ENCODE results near the gene CELF1.

CELF1 gene

GRCh38 chr11:47447906-47448305, 105.0 kb downstream of the CELF1 start:
- DNase-seq (ENCODE audit: low read depth), result no peak

DNA sequence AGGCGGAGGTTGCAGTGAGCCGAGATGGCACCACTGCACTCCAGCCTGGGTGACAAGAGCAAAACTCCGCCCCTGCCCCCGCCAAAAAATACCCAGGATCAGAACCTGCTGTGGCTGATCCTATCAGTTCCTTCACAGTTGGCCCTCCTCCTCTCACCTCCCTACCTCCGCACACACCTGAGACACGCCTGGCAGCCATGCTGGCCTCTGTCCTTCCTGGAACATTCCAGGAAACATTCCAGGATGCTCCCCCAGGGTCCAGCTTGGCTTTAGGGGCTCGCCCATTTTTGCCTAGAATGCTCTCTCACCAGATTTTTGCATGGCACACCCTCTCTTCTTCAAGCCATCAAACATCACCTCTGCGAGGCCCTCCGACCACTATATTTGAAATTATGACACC, 106.1 kb downstream of the CELF1 start:
- no peak for DNase-seq (ENCODE audit: low read depth)

GRCh38 chr11:47445840-47446239, 107.1 kb downstream of the CELF1 start:
- DNase-seq (ENCODE audit: low read depth), result no peak

DNA sequence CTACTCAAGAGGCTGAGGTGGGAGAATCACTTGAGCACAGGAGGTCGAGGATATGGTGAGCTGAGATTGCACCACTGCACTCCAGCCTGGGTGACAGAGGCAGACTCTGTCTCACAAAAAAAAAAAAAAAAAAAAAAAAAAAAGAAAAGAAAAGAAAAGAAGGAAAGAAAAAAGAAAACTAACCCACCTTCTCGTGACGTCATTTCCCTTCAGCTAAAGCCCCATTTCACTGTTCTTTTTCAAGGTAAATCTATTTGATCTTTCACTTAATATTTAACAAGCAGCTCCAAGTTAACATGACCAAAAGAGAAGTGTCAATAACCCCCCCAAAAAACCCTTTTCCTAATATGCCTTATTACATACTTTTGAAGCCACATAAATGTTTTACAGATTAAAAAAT, 109.1 kb downstream of the CELF1 start:
- no peak for DNase-seq (ENCODE audit: low read depth)

DNA sequence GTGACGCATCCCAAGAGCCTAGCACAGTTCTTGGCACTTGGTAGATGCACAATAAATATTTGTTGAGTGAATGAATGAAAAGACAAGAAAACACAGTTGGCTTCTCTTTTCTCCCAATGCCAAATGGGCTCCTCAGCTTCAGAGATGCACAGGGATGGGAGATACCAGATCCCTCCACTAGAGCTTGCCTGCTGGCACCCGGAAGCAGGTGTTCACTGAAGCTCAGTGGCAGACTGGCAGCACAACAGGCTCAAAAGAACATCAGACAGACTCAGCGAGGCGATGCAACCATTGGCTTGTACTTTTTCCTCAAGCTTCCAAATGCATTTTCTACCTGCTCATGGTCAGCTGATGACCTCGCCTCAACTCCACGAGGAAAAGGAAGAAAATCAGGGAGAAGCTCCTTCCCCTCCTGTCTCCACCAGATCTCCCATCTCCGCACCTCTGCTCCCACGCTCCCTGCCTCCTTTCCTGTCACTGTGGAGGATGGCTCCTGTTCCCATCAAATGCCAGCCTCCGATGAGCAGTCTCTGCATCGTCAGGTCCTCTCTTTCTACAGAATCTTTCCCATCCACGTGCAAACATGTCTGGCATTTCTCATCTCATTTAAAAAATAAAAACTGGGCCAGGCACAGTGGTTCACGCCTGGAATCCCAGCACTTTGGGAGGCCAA, 109.8 kb downstream of the CELF1 start:
- no peak for DNase-seq (ENCODE audit: low read depth)

DNA sequence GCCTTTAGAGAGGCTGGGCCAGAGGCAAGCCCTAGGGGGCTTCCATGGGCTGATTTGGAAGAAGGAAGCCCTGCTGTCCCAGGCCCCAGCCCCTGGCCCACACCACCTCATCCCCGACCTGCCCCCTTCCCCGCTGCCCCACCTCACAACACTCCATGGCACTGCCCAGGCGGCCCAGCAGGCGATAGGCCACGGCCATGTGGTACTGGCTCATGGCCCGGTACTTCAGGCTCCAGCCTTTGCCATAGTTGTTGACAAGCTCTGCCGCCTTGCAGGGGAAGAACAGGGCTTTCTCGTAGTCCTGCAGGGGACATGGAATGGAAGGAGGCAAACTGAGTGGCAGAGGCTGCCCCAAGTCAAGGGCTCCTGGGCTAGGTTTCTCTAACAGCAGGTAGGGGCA, 110.4 kb downstream of the CELF1 start:
- DNase-seq (ENCODE audit: low read depth), result no peak

DNA sequence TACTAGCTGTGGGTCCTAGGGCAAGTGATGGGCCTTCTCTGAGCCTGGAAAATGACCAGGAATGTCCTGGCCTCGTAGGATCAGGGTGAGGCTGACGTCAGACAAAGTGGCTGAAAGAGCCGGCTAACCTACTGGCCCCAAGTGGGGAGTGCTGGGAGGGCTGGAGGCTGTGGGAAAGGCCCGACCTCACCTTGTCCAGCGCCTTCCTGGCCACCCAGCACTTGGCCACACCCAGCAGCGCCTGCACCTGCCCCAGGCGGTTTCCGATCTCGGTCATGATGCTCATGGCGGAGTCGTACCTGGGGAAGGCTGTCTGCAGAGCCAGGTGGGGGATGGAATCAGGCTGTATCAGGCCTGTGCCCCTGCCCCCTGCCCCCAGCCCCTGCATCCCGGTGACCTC, 111.5 kb downstream of the CELF1 start:
- no peak for DNase-seq (ENCODE audit: low read depth)

DNA sequence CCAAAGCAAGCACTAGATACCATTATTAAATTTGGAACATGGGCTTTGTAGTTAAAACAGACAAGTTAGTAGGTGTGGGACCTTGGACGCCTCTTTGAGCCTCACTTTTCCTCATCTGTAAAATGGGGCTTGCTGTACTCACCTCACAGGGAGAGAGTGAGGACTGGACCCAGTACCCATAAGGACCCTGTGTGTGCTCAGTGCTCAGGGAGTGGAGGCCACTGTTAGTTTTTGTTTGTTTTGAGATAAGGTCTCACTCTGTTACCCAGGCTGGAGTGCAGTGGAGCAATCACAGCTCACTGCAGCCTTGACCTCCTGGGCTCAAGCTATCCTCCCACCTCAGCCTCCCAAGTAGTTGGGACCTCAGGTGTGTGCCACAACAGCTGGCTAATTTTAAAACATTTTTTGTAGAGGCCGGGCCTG, 112.9 kb downstream of the CELF1 start:
- no peak for DNase-seq (ENCODE audit: low read depth)

DNA sequence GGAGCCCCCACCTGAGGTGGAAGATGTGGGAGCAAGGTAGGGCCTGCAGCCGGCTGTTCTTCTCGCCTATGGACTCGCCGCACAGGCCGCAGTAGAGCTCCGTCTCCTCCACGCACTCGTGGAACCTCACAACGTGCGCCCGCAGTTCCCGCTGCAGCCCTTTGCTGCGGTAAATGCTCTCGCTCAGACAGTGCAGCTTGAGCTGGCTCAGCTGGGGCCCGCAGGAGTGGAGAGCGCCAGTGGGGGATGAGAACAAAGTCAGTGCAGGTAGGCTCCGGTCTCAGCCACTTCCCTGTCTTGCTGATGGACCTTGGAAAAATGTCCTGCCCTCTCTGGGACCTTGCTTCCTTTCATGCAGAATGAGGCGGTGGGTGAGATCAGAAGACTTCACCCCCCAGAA, 114.2 kb downstream of the CELF1 start:
- DNase-seq (ENCODE audit: low read depth), result no peak

DNA sequence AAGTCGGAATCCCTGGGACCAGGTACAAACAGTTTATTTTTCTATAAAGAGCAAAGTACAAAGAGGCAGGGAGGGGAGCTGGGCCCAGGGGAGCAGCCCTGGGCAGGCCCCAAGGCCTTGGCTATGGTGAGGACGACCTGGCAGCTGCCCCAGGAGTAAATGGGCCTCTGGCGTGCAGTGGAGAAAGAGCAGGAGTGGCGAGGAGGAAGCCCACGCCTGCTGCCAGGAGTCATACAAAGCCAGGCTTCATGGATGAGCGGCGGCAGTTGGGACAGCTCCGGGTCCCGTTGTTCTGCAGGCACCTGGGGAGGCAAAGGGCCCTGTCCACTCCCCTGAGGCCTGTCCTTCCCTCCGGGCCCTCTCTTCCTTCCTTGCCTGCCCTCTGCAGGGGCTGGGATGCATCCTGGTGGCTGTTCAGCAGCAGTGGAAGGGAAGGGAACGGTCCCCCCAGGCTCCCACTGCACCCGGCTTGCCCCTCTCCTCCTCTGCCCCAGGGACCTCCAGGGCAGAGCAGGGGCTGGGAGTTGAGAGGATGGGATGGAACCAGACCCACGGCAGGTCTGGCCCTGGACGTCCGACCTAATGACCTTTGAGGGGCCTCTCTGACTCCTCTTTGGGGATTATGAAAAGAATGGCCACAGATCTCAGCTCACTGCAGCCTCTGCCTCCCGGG, 115.0 kb downstream of the CELF1 start:
- no peak for DNase-seq (ENCODE audit: low read depth)

GRCh38 chr11:47437218-47437745, 115.7 kb downstream of the CELF1 start:
- DNase-seq (ENCODE audit: low read depth), result no peak

- DNase-seq (ENCODE audit: low read depth), result no peak
Measured at GRCh38 chr11:47436726-47437125, 116.2 kb downstream of the CELF1 start.

GRCh38 chr11:47435687-47436086, 117.2 kb downstream of the CELF1 start:
- no peak for DNase-seq (ENCODE audit: low read depth)

- DNase-seq (ENCODE audit: low read depth), result no peak
Measured at GRCh38 chr11:47434011-47434786, 118.7 kb downstream of the CELF1 start.

DNA sequence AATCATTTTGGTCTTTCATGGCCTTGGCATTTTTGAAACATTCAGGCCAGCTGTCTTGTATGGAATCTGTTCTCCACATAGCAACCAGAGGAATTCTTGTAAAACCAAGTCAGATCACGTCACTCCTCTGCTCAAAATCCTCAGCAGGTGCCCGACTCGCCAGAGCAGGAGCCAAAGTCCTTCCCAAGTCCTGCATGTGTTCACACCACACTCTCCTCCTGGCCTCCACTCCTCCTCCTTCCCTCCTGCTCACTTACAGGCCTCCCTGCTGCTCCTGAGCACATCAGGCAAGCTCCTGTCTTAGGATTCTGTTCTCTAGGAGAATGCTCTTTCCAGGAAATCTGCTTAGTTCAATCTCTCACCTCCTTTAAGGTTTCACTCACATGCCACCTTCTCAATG, 119.8 kb downstream of the CELF1 start:
- DNase-seq (ENCODE audit: low read depth), result no peak

DNA sequence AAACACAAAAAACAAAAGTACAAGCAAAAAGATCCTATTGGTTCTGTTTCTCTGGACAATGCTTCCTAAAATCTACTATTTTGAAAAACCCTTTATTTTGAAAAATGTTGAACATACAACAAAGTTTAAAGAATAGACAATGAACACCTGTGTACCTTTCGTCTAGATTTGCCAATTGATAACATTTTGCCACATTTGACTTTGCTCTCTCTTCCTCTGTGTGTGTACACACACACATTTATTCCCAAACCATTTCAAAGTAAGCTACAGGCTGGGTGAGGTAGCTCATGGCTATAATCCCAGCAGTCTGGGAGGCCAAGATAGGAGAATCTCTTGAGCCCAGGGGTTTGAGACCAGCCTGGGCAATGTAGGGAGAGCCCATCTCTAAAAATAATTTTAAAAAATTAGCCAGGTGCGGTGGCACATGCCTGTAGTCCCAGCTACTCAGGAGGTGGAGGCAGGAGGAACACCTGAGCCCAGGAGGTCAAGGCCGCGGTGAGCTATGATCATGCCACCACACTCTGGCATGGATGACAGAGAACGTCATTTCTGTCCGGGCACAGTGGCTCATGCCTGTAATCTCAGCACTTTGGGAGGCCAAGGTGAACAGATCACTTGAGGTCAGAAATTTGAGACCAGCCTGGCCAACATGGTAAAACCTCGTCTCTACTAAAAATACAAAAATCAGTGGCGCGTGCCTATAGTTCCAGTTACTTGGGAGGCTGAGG, 121.4 kb downstream of the CELF1 start:
- DNase-seq (ENCODE audit: low read depth), result no peak

GRCh38 chr11:47430524-47430923, 122.4 kb downstream of the CELF1 start:
- DNase-seq (ENCODE audit: low read depth), result no peak

DNA sequence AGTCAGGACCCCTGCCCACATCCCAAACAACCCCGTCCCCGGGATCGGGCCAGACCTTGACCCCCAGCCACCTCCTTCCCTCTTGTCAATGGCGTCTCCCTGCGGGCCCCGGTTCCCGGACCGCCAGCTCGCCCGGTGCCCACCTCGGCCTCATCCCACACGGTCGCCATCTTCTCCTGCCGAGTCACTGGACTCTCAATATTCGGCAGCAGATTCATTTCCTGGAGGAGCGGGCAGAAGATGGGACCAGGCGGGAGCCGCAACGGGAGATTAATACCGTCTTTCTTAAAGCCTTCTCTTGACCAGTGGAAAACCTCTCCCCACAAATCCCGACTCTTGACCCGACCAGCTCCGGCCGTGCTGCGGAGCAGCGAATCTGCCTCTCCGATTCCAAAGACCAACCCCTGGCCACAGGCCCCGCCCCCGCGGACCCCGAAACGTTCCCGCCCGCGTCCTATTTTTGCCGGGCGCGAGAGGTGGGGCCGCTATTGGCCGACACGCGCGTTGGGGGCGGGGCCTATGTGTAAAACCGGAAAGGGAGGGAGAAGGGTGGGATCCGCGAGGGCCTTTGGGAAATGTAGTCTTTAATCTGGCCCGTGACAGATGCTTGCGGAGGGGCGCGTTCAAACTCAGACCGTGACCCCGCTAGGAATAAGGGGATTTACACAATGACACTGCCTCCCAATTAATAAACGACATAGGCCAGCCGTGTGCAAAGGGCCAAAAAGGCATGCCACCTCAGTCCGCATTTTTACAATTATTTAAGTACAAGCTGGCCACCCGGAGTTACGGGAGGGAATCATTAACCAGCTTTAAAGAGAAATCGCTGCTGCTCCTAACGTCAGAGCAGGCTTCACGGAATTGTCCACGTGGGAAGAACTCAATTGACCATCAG, 126.6 kb downstream of the CELF1 start, which contains the start of gene PSMC3:
PSMC3 (minus strand) TSS at position 378 of the 895 bp plus-strand sequence; CDS start at position 218, 160 bp downstream.
- DNase-seq (ENCODE audit: low read depth), result peak; percentile 95

DNA sequence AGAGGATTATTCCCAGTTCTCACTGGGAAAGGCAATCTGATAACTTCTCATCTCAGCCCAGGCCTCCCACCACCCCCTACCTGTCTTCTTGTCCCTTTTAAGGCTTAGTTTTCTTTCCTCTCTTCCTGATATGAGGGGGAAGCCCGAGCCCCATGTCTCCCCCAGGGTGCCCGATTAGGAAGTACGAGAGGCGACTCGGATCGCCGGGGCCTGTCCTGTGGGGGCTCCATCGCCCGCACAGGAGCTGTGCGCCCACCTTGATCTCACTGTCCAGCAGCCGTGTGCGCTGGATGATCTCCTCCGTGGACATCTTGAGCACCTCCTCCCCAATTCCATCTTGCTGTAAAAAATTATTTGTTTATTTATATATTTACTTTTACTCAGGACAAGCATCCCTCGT, 127.3 kb downstream of the CELF1 start:
- DNase-seq (ENCODE audit: low read depth), result no peak

- no peak for DNase-seq (ENCODE audit: low read depth)
Measured at GRCh38 chr11:47418454-47419259, 134.3 kb downstream of the CELF1 start.

All from iris pigment epithelial cell (primary cell).